GM21447 (cell line): ENCODE measurements around the gene PIKFYVE.
"Not testable (repeated sequence)": the region's sequence is repeated elsewhere in the genome, so short reads cannot be mapped to it uniquely, and the experiment has no call there.

Experiments used
- ATAC-seq: cut with Tn5 transposase; IDR thresholded peaks from one replicate; pipeline ENCODE4 v1.9.1; 2021; ENCODE audit not compliant: unreplicated experiment

PIKFYVE gene

GRCh38 chr2:208254118-208254870 lies 11.8 kb upstream of the PIKFYVE start:
- peak; percentile 65 for ATAC-seq

- ATAC-seq, result peak; percentile 67
Observed at GRCh38 chr2:208254871-208255556, 11.0 kb upstream of the PIKFYVE start, which contains the start of gene IDH1. Gene IDH1 (minus strand): TSS chr2:208255071. CDS start chr2:208251551, 3,520 bp downstream.

GRCh38 chr2:208255557-208256106 lies 10.4 kb upstream of the PIKFYVE start:
- ATAC-seq, result peak; percentile 17

- ATAC-seq, result no peak
Observed at GRCh38 chr2:208256192-208256782, 9.8 kb upstream of the PIKFYVE start.

GRCh38 chr2:208256849-208257813 lies 8.9 kb upstream of the PIKFYVE start:
- ATAC-seq, result not testable (repeated sequence)

- peak; percentile 35 for ATAC-seq
Observed at GRCh38 chr2:208265371-208265800, 669 bp upstream of the PIKFYVE start.

- peak; percentile 15 for ATAC-seq
Observed at GRCh38 chr2:208266553-208266893, 468 bp downstream of the PIKFYVE start.

GRCh38 chr2:208266936-208267335 lies 881 bp downstream of the PIKFYVE start:
- ATAC-seq, result no peak

GRCh38 chr2:208267526-208267925 lies 1.5 kb downstream of the PIKFYVE start:
- not testable (repeated sequence) for ATAC-seq

GRCh38 chr2:208268156-208268952 lies 2.3 kb downstream of the PIKFYVE start:
- no peak for ATAC-seq

- no peak for ATAC-seq
Observed at GRCh38 chr2:208269091-208269490, 3.0 kb downstream of the PIKFYVE start.

- no peak for ATAC-seq
Observed at GRCh38 chr2:208274748-208275147, 8.7 kb downstream of the PIKFYVE start.

GRCh38 chr2:208278549-208278948 lies 12.5 kb downstream of the PIKFYVE start:
- ATAC-seq, result no peak

- no peak for ATAC-seq
Observed at GRCh38 chr2:208279236-208279635, 13.2 kb downstream of the PIKFYVE start.

GRCh38 chr2:208280234-208280633 lies 14.2 kb downstream of the PIKFYVE start:
- no peak for ATAC-seq

- ATAC-seq, result peak; percentile 68
Observed at GRCh38 chr2:208280933-208281332, 14.9 kb downstream of the PIKFYVE start.

- no peak for ATAC-seq
Observed at GRCh38 chr2:208285853-208286252, 19.8 kb downstream of the PIKFYVE start.

- peak; percentile 66 for ATAC-seq
Observed at GRCh38 chr2:208294482-208295024, 28.5 kb downstream of the PIKFYVE start.

- no peak for ATAC-seq
Observed at GRCh38 chr2:208295834-208296233, 29.8 kb downstream of the PIKFYVE start.
